COLO668 (cell line): Measurements from ENCODE around the gene TLK1.
"Not testable (repeated sequence)": the region's sequence is repeated elsewhere in the genome, so short reads cannot be mapped to it uniquely, and the experiment has no call there.

ENCODE experiments used
- DNase-seq: peaks from one replicate; lab custom pipeline; 2025; ENCODE audit not compliant: unreplicated experiment; lab: John Stamatoyannopoulos, UW

Gene TLK1

DNA sequence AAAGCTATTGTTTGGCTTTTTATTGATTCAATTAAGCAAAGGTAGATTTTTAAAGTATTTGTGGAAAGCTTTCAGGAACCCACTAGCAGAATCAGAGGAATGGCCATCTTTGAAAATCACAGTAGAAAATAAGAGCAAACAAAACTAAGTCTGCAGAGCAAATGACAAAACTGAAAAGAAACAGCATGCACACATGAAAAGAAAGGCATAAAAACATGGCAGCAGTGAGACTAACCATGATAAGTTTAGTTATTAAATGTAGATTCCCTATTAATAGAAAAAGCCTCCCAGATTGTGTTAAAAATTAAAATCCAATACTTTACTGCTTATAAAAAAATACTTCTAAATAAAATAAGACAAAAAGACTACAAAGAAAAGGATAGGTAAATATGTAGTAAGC lies 9.1 kb upstream of the TLK1 start:
- no peak for DNase-seq

DNA sequence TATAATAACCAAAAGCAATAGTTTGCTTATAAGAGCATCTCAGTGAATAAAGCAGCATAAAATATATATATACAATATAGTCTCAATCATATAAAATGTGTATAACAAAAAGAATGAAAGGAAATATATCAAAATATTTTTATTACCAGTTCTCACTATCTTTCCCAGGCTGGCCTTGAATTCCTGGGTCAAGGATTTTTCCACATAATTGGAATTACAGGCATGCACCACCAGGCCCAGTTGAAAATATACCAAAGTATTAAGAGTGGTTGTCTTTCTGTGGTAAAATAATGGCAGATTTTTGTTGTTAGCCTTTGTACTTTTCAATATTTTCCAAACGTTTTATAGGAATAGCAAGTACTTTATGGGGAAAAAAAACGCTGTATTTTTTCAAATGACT lies 8.6 kb upstream of the TLK1 start:
- no peak for DNase-seq

DNA sequence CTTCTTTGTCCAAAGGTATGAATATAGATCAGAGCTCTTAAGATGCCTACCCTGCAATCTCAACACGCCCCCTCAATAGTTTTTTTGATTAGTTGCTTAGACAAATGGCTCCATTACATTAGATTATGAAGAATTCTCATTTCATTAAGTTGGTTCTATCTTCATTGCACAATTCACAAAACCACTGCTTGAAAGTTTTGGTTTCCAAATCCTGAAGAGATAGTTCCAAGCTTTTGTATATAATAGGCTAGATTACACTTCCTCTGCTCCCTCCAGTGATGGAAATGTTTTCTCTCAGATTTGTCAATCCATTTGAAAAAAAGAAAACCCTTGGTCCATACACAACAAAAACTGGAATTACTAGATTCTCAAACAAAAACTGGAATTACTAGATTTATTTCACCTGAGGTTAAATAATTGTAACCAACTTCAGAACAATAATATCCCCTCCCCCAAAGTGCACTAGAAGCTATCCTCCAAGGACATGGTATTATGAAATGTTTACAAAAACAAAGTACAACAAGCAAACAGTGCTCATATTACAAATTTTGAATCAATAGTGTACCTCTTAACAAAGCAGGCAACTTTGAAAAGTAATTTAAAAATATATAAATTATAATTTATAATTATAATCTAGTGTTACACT lies 6.8 kb upstream of the TLK1 start:
- no peak for DNase-seq

DNA sequence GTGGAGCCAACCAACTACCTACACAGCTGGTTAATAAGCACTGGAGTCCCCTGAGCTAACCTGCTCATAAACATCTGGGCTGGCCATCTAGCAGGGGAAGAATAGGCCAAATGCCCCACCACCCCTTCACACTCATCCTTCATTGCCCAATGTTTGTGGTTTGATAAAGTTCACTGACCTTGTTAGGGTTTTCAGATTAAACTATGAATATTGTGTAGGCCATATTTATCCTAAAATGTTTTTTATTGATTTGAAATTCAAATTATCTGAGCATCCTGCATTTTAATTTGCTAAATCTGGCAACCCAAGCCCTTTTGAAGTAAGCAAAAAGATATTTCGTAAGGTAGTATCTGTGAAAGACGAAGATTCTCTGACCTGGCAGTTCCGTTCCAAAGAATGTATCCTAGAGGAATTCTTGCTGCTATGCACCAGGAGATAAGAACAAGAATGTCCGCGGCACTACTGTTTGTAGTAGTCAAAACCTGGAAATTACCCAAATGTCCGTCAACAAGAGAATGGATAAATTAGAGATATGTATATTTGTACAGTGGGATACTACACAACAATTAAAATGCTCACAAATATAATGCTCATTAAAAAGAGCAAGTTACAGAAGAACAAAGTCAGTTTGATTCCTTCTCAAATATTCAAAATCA lies 5.8 kb upstream of the TLK1 start:
- DNase-seq = no peak

DNA sequence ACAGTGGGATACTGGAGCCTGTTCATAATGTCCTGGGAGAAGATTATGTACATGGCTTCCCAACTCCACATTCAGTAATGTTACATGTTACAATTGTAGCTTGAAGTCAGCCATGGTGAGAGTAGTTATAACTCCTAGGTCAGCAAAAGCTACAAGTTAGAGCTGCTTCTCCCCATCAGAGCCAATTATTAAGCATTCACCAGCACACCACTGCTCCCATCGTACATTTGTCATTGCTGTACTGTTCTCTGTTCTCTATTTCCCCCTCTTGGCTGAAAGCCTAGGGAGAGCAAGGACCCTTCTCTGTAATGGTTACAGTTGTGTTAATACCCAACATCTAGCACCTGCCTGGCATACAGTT lies 5.3 kb upstream of the TLK1 start:
- DNase-seq = no peak

DNA sequence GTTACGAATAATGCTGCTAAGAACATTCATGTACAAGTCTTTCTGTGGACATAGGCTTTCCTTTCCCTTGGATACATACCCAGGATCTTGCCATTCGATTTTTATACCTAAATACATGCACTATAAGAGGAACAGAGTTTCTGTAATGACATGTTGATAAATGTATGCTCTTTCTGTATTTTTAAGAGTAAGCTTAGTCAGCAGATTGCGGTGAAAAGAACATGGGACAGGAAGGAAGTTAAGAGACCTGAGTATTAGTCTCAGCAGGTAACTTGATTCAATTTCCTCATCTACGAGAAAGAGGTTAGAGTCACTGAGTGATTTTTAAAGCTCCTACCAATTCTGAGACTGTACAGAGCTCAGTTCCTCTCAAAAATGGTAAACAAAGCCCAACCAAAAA lies 2.6 kb upstream of the TLK1 start:
- no peak for DNase-seq

DNA sequence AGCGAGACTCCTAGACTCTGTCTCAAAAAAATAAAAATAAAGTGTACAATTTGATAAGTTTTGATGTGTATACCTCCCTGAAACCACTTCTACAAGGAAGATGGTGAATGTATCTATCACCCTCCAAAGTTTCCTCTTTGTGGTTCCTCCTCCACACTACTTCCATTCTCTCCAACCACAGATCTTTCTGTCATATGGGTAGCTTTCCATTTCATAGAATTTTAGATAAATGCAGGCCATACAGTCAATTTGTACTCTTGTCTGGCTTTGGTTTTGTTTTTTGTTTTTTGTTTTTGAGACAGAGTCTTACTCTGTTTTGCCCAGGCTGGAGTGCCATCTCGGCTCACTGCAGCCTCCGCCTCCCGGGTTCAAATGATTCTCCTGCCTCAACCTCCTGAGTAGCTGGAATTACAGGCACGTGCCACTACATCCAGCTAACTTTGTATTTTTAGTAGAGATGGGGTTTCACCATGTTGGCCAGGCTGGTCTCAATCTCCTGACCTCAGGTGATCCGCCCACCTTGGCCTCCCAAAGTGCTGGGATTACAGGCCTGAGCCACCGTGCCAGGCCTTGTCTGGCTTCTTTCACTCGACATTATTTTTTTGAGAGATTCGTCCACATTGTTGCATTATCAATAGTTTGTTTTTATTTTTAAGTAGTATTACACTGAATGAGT lies 2.0 kb upstream of the TLK1 start:
- DNase-seq = not testable (repeated sequence)

DNA sequence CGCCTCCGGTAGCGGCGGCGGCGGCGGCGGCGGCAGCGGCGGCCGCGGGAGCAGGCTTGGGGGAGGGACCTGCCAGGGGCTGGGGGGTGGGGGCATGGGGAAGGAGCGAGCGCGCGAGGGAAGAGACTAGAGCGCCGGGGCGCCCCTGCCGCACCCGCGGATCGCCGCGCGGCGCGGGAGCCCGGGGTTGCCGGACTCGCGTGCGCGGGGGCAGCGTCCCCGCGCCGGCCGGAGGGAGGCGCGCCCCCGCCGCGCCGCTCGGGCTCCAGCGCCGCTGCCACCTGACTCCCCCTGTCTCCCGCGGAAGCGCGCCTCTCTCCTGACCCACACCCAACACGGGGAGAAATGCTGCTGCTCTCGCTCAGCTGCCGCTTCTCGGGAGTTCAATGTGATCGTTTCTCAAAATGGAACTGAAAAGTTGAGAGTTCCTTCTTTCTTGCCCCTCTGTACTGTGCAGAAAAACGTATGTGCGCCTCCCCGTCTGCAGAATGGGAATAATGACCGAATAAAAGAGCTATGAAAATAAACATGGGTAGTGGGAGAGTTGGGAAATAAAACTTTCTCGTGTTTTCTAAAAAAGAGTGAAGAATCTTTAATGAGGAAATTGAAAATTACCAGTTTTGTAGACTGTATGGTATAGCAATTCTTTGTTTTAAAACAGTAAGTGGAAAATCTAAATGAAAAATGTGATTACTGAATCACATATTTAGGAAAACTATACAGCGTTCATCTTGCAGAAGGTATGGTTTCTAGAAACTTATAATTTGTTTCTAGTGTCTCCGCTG lies 455 bp upstream of the TLK1 start:
- DNase-seq = peak; percentile 90

DNA sequence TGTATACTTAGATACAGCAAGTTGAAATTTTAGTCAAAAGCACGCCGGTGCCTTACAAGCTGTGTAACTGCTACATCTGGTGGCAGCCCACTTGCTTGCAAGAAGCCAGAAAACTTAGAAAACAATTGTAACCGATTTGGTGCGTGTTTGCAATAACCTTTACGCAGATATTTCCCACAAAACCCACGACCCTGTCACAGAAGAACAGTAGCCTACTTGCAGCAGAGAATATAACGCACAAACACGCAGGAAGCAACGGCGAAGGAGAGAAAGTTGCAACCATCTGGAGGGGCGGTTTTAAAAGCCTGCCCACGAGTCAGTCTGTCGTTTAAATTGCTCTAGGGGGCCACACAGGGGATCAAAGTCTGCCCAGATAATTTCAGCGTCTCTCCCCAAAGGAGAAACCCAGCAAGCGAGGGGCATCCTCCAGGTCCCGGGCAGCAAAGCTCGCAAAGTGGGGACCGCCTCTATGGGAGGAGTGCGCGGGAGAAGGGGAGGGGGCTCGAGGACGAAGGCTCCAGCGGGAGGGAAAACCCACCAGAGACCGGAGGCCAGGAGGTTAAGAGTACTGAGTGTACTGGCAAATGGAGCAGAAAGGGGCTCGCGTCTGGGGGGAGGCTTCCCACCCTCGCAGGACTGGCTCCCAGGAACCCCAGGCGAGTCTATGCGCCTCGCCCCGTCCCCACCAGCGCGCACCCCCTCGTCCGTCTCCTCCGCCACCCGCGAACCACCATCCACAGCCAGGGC lies 1.1 kb downstream of the TLK1 start:
- peak; percentile 58 for DNase-seq

DNA sequence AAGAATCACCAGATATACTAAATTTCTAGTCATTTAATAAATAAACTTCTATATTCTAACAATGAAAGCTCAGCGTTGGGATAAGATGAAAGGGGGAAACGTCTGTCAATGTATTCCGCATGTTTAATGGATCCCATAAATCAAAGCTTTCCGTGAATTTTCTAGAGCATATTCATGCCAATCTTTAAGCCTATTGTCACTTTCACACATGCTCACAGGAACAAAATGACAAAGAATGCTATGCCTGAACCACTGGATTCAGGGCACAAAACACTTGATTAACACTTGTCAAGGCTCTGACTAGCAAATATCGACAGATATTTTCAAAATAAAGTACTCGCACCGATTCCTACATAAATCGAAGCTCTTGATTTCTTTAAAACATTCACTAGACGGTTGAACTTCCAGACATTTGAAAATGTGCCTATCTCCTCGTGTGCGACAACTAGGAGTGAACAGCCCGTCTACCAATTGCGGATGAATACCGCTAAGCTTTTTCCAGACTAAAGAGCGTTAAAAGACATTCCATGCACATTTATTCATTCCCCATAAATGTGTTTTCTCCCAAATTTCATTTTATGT lies 1.8 kb downstream of the TLK1 start:
- peak; percentile 21 for DNase-seq

DNA sequence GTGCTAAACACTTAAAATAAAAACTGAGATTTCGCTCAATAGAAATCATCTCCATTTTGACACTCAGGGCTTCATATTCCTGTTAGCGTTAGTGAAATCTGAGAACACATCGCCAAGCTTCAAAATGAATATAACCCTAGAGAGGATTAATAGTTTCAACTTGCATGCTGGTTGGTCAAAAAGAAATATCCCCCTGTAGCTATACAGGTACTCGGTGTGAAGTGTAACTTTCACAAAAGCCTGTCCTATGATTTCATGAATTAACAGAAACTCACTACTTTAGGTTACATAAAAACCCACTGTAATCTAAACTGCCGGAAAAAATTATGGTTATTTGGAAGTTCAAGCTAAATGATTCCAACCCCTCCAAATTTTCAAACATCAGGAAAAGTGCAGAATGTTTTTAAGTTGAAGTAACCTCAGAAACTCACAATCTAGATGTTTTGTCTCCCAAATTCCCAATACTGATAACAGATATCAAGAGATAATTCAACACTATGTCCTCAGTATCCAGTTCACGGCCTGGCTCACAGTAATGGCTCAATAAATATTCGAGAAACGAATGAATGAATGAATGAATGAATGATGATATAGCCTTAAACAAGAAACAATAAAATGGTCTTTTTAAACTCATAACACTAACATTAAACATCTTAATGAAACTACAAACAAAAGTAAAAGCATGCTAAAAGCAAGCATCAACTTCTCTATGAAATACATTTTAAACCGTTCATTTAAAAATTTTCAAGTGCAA lies 2.5 kb downstream of the TLK1 start:
- no peak for DNase-seq

DNA sequence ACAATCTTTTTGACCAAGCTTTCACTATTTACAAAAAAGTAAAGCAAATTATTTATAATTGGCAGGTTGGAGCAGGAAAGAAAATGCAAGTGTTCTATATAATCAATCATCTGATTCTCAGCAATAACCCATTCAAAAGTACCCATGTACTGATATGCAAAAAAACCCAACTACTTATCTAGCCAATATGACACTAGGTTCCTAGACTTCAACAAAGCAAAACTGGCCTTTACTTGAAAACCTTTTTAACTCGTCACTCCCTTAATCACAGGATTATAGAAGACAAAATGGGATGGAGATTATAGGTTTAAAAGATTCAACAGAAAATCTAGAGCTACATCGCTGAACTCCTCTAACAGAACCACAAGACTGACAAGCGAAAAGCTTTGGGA lies 3.6 kb downstream of the TLK1 start:
- no peak for DNase-seq

DNA sequence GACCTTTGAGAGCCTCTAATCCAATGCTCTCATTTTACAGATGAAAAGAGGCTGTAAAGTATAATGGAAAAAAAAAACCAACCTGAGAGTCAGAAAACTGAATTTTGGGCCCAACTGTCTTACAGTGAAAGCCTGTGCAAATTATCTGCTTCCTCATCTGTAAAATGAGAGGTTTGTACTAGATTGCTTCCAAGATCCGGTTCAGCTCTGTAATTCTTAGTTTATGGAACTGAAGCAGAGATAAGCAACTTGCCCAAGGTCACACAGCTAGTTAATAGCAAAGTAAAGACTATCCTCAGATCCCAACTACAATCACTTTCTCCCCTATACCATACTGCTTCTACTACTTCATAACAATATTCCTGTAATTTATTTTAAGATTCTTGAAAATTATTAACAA lies 6.3 kb downstream of the TLK1 start:
- no peak for DNase-seq

DNA sequence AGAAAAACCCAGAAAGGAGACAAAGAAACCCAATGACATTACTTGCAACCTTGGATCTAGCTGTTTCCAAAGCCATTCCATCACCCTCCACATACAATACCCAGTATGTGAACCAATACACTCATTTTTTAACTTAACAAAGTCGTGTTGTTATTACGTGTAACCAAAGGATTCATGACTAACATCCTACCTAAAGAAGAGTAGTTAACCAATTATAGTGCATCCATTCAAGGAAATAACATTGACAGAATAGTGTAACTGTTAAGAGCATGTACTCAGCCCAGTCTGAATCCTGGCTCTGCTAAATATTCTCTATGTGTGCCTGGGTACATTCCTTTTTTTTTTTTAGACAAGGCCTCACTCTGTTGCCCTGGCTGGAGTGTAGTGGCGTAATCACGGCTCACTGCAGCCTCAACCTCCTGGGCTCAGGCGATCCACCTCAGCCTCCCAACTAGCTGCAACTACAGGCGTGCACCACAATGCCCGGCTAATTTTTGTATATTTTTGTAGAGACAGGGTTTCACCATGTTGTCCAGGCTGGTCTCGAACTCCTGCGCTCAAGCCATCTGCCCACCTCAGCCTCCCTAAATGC lies 9.9 kb downstream of the TLK1 start:
- no peak for DNase-seq

DNA sequence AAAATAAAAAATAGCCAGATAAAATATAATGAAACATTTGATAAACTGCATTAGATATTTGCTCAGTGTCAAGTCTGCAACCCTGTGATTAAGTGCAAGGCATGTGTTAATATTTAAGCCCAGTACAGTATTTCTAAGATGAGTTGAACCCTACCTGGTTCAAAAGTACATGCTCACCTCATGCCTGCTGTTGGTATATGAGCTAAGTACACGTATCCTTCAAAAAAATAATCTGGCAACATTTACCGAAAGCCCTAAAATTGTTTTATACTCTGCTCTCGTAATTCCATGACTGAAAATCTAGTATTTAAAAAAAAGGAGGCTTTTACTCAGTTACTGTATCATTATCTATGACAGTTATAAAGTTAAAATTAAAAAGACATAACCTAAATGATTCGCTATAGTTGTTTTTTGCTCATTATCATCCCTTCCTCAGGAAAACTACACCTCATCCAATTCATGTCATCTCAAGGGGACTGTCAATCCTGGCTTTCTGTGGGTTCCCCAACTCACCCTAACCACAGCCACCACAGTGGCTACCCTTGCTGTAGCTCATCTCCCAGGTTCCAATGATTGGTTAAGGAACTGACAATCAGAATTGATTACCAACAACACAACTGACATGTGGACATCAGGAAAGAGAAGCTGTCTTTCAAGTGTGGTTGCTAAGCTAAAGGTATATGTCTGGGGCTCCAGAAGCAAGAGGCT lies 10.6 kb downstream of the TLK1 start:
- DNase-seq = no peak

DNA sequence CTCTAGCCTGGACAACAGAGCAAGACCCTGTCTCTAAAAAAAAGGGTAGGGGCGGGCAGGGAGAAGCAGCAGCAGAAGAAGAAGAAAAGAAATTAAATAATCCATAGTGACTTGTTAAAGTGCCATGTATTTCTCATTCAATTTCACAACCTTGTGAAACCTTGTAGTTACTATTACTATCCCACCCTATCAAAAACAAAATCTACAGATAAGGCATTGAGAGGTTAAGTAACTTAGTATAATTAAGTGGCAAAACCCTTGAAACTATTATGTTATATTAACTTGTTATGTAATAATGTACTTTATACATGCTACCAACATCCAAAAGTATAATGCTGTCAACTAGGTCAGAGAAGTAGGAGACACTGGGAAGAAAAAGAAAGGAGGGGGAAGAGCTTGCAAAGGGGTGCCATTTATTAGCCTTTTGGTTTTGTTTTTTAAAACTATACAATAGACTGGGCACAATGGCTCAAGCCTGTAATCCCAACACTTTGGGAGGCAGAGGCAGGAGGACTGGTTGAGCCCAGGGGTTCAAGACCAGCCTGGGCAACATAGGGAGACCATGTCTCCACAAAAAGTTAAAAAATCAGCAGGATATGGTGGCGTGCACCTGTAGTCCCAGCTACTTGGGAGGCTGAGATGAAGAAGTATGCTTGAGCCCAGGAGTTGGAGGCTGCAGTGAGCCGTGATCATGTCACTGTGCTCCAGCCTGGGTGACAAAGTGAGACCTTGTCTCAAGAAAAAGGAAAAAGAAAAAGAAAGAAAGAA lies 11.3 kb downstream of the TLK1 start:
- DNase-seq = no peak

DNA sequence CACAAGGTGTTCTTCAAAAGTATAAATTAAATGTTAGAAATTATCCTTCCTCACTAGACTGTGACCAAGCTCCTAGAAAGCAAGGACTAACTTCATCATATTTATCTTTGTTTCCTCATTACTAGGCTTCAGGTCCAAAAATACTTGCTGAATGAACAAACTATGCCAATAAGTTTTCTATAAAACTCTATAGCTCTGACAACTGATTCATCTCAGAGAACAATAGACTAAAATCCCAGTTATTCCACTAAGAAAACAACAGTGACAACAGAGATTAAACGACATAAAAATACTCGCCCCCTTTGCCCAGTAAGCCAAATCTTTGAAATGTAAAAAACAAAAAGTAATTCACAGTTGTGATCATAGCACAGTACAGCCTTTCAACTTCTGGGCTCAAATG lies 13.6 kb downstream of the TLK1 start:
- no peak for DNase-seq

DNA sequence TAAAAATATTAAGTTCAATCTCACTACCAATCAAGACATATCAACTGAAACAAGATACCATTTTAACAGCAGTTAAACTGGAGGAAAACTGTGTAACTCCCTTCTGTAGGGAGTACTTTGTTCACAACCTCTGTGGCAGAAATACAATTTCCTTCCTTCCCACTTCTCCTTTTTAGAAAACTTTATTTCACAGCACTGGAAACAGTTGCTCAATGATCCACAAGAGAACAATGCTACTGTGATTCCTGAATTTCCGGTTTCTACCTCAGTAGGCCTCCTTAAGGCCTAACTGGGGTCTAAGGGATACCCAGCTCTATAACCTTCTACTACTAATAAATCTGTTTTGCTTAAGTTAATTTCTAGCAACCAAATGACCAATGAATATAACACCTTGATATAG lies 14.1 kb downstream of the TLK1 start:
- no peak for DNase-seq
